Retinal pigment epithelial cell (primary cell): Measurements from ENCODE around the gene AIFM2.
A peak's percentile ranks its signal among the peaks of the same experiment; 100 is the strongest.

Source experiments
- DNase-seq: peaks from one replicate; pipeline ENCODE4 v3.0.0-alpha.2; 2010; ENCODE audit warnings: low read depth
- H3K4me3 ChIP-seq: 2 replicates; pipeline ENCODE4 v1.5.1; 2011; ENCODE audit warnings: mild to moderate bottlenecking, low read length, control low read depth, moderate library complexity
- CTCF ChIP-seq: conservative IDR thresholded peaks from 2 replicates; pipeline ENCODE4 v1.5.1; 2011; ENCODE audit warnings: low read depth, low read length, control low read depth, inconsistent platforms

AIFM2 gene

DNA sequence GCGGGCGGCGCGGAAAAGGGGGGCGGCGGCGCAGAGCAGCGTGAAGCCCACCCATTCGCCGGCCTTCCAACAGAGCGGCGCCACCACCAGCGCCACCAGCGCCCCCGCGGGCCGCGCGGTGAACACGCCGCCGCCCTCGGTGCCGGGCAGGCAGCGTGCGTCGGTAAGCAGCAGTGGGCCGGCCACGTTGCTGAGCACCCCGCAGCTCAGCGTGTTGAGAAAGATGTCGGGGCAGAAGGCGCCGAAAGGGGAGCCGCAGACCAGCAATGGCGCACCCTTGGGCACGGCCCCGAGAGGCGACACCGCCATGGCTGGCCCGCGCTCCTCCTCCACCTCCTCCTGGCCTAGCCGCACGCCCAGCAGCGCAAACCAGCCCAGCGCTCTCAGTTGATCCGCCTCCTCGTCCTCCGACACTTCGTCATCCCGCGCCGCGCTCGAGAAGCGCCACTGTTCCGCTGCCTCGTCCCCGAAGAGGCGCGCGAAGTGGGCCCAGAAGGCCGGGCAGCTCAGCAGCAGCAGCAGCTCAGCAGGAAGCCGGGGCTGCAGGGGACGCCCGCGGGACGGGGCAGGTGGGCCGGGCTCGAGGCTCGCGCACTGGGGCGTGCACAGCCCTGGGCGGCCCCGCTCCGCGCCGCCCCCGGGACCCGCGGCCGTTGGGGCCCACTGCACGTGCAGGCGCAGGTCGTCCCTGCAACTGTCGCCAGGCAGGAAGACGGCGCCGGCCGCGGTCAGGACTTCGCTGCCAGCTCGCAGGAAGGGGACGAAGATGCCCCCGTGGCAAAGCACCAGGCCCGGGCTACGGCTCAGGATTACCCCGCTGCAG lies 13.3 kb upstream of the AIFM2 start:
- no peak for DNase-seq
- peak; percentile 44 for TF ChIP-seq CTCF

DNA sequence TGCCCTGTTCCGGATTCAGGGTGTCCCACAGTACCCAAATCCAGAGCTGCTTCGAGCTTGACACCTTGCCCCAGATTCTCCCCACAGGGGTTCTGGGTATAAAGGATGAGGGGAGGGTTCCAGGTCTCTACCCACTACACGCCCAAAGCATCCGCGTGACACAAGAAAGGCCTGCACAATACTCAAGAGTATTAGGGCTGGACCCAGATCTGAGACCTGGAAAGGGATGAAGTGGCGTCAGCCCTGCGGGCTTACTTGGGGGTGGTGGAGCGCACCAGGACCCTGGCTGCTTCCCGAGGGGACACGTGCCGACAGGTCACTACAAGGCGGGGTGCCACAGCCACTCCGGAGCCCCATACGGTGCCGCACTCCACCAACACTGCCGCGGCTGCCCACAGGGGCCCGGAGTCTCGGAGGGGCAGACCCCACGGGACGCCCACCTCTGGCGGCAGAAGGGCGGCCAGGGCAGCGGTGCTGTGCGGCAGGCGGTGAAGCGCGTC lies 12.6 kb upstream of the AIFM2 start:
- DNase-seq = no peak
- TF ChIP-seq CTCF = no peak
- peak overlapping the region; percentile 67 for H3K4me3 ChIP-seq

More for the DNA sequence above, 13.3 kb upstream of the AIFM2 start:
- peak overlapping the region; percentile 67 for H3K4me3 ChIP-seq

DNA sequence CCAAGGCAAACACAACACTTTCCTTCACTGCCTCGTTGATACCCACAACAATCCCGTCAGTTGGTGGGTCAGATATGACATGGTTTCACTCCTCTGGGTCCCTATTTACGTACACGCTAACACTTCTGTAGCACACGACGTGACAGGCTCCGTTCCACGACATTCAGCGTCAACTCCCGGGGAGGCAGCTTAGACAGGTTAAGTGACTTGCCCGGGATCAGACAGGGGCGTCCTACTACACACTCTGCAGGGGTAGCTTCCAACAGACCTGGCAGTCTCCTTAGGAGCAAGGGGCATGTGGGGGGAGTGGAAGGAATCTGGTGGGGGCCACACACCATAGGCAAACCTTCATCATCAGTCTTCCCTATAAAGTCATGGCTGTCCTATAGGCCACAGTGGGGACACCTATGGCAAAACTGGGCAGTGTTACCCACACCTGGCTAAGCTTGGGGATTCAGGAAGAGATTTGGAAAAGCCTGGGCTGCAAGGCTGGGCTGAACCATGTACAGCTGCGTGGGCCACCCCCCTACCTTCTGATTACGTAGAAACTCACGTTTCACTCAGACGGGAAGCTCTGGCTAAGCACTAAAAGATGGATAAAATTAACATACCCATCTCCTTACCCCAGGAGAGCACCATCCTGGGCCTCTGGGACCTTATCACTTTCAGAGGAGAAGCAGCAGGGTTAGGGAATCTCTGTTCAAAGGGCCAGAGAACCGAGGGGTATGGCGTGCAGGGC lies 11.9 kb upstream of the AIFM2 start:
- peak overlapping the region; percentile 67 for H3K4me3 ChIP-seq
- DNase-seq = no peak
- TF ChIP-seq CTCF = no peak

GRCh38 chr10:70142555-70142954 lies 9.9 kb upstream of the AIFM2 start:
- H3K4me3 ChIP-seq = no peak overlapping the region
- TF ChIP-seq CTCF = no peak
- DNase-seq = no peak

- H3K4me3 ChIP-seq = no peak overlapping the region
- DNase-seq = no peak
- no peak for TF ChIP-seq CTCF
Observed at GRCh38 chr10:70140297-70140696, 7.7 kb upstream of the AIFM2 start.

GRCh38 chr10:70139997-70140250 lies 7.3 kb upstream of the AIFM2 start:
- DNase-seq = no peak
- no peak for TF ChIP-seq CTCF
- H3K4me3 ChIP-seq = no peak overlapping the region
